H1 (cell line): Measurements from ENCODE around the gene SHISA9.

ENCODE experiments used
- CBX5 ChIP-seq: fragments of 300-800, 300-1000 bp; sonication (generic); IDR thresholded peaks from 2 replicates; pipeline ENCODE4 v1.7.1; 2016; ENCODE audit warnings: antibody characterized with exemption, low read length, low read depth
- CHD2 ChIP-seq: IDR thresholded peaks from 2 replicates; pipeline ENCODE4 v1.6.1; 2012; ENCODE audit warnings: low read length, improper control_type of control experiment
- EZH2 ChIP-seq: fragments of 200-600 bp; sonication (generic); IDR thresholded peaks from 2 replicates; pipeline ENCODE4 v1.7.1; 2012; ENCODE audit warnings: low read depth, mild to moderate bottlenecking, moderate library complexity, low read length, inconsistent platforms; ENCODE audit not compliant: severe bottlenecking
- HDAC6 ChIP-seq: IDR thresholded peaks from one replicate; pipeline ENCODE4 v1.7.1; 2012; ENCODE audit warnings: low read depth, mild to moderate bottlenecking, inconsistent platforms, low read length, moderate library complexity
- KDM1A ChIP-seq: fragments of 200-600, 300-600 bp; sonication (generic); IDR thresholded peaks from 2 replicates; pipeline ENCODE4 v1.7.1; 2016; ENCODE audit warnings: mild to moderate bottlenecking, low read length, borderline replicate concordance
- MAX ChIP-seq: IDR thresholded peaks from 2 replicates; pipeline ENCODE4 v1.6.1; 2012; ENCODE audit warnings: inconsistent platforms
- POLR2A ChIP-seq, 2 experiments: IDR thresholded peaks; 1 replicate in 1 of 2; 2 replicates in 1 of 2; pipeline ENCODE4 v1.6.1; 2011; ENCODE audit warnings: low read depth in 2 of 2, low read length in 2 of 2, mild to moderate bottlenecking in 2 of 2; ENCODE audit errors: control extremely low read depth in 1 of 2
- POLR2AphosphoS5 ChIP-seq: IDR thresholded peaks from 2 replicates; pipeline ENCODE4 v1.6.1; 2011; ENCODE audit warnings: low read depth, low read length
- TF ChIP-seq, protein P1 (sequence below), 3 experiments: IDR thresholded peaks; 1 replicate in 2 of 3; 2 replicates in 1 of 3; pipeline versions ENCODE4 v1.5.1 to v1.6.1; 2011; ENCODE audit warnings: low read length in 3 of 3, mild to moderate bottlenecking in 3 of 3, inconsistent platforms in 2 of 3, low read depth in 1 of 3, moderate library complexity in 1 of 3; ENCODE audit not compliant: insufficient read depth in 1 of 3; ENCODE audit errors: control extremely low read depth in 1 of 3

GRCh38 chr16:13242201-13242600, 340.8 kb downstream of the SHISA9 start:
- no peak for TF ChIP-seq POLR2A (IDR thresholded peaks at IDR 0.05; ENCODE audit: control extremely low read depth in 1 of 2, low read depth in 2 of 2, low read length in 2 of 2)
- TF ChIP-seq KDM1A, result no peak
- TF ChIP-seq, protein P1, sequence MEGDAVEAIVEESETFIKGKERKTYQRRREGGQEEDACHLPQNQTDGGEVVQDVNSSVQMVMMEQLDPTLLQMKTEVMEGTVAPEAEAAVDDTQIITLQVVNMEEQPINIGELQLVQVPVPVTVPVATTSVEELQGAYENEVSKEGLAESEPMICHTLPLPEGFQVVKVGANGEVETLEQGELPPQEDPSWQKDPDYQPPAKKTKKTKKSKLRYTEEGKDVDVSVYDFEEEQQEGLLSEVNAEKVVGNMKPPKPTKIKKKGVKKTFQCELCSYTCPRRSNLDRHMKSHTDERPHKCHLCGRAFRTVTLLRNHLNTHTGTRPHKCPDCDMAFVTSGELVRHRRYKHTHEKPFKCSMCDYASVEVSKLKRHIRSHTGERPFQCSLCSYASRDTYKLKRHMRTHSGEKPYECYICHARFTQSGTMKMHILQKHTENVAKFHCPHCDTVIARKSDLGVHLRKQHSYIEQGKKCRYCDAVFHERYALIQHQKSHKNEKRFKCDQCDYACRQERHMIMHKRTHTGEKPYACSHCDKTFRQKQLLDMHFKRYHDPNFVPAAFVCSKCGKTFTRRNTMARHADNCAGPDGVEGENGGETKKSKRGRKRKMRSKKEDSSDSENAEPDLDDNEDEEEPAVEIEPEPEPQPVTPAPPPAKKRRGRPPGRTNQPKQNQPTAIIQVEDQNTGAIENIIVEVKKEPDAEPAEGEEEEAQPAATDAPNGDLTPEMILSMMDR (IDR thresholded peaks at IDR 0.05; ENCODE audit: control extremely low read depth in 1 of 3, insufficient read depth in 1 of 3, low read depth in 1 of 3, low read length in 3 of 3), result no peak
- no peak for TF ChIP-seq POLR2AphosphoS5
- TF ChIP-seq CHD2, result no peak
- no peak for TF ChIP-seq MAX
- TF ChIP-seq CBX5, result no peak
- no peak for TF ChIP-seq HDAC6
- no peak for TF ChIP-seq EZH2
